Natural killer cell (primary cell): ENCODE measurements around the gene MAGEB6. TPM values are rescaled to one million over a fixed set of nuclear protein-coding genes. Genes with fewer than 3 reads are reported as not detected.

Experiments
- ATAC-seq, 3 donors: fragments of 150-1000 bp in 2 of 3; fragments of 200-7000 bp in 1 of 3; cut with Tn5 transposase; 1 replicate in 1 of 3; 2 replicates in 2 of 3; pipeline ENCODE4 v1.10.0; 2021; ENCODE audit warnings: mild to moderate bottlenecking in 2 of 3, moderate library complexity in 2 of 3
- DNase-seq, 2 donors: peaks; one replicate each; pipeline versions ENCODE4 v3.0.0 to v3.0.0-alpha.2; 2013 to 2021; ENCODE audit warnings: mixed read lengths in 1 of 2
- H3K27ac ChIP-seq: one replicate; pipeline ENCODE4 v1.5.1; 2013; ENCODE audit warnings: mild to moderate bottlenecking, low read length
- H3K27me3 ChIP-seq: one replicate; pipeline ENCODE4 v1.6.1; 2013; ENCODE audit warnings: low read length; ENCODE audit not compliant: control insufficient read depth, insufficient read depth
- H3K36me3 ChIP-seq: one replicate; pipeline ENCODE4 v1.6.1; 2013; ENCODE audit warnings: low read length; ENCODE audit not compliant: control insufficient read depth, insufficient read depth
- H3K4me1 ChIP-seq: one replicate; pipeline ENCODE4 v1.6.1; 2013; ENCODE audit warnings: low read length; ENCODE audit not compliant: control insufficient read depth, insufficient read depth
- H3K4me3 ChIP-seq: one replicate; pipeline ENCODE4 v1.5.1; 2013; ENCODE audit warnings: low read length
- H3K9me3 ChIP-seq: one replicate; pipeline ENCODE4 v1.6.1; 2013; ENCODE audit warnings: low read length; ENCODE audit not compliant: control insufficient read depth, insufficient read depth
- H3K27ac Mint-ChIP-seq, 2 donors: one replicate each; pipeline ENCODE4 v1.8.0; 2022; ENCODE audit warnings: mild to moderate bottlenecking in 2 of 2, mixed read lengths in 2 of 2, moderate library complexity in 1 of 2
- H3K27me3 Mint-ChIP-seq, 2 donors: one replicate each; pipeline ENCODE4 v1.8.0; 2022; ENCODE audit warnings: low read depth in 2 of 2, mixed read lengths in 2 of 2
- H3K36me3 Mint-ChIP-seq: one replicate; pipeline ENCODE4 v1.8.0; 2022; ENCODE audit warnings: mixed read lengths
- H3K4me1 Mint-ChIP-seq, 2 donors: one replicate each; pipeline ENCODE4 v1.8.0; 2022; ENCODE audit warnings: mixed read lengths in 2 of 2
- H3K4me3 Mint-ChIP-seq: one replicate; pipeline ENCODE4 v1.8.0; 2022; ENCODE audit warnings: mild to moderate bottlenecking, moderate library complexity, mixed read lengths
- H3K9me3 Mint-ChIP-seq, 2 donors: one replicate each; pipeline ENCODE4 v1.8.0; 2022; ENCODE audit warnings: mixed read lengths in 2 of 2
- WGBS: methylation state at CpG from one replicate; pipeline ENCODE4 v1.1.7; 2013; ENCODE audit warnings: missing lambda C conversion rate; ENCODE audit not compliant: insufficient coverage; 5-methylcytosine and 5-hydroxymethylcytosine counted together
- intact Hi-C: fragments of 100-400 bp; cut with micrococcal nuclease; formaldehyde crosslinking; loops from one replicate; pipeline ENCODE4 v1.14.2; 2022
- total RNA-seq, 4 donors: library from RNA; stranded (reverse); fragments of 120-200 nt in 1 of 4; gene quantifications; one replicate each; pipeline versions ENCODE4 v1.2.3 to v1.2.4, GENCODE V29; 2013 to 2022
- TF ChIP-seq, protein P1 (sequence below): fragments of 200-600 bp; IDR thresholded peaks from one replicate; pipeline ENCODE4 v1.8.0; 2022; ENCODE audit warnings: antibody characterized with exemption

MAGEB6 gene
- total RNA-seq, 3 donors from 2014 or later (not counting 1 experiment from before 2014, with no cell fraction given), result not detected

- Histone ChIP-seq H3K27me3 (no peaks in the 10 kb centered on the region), H3K4me1 (no peaks in the 10 kb centered on the region), H3K27ac (no peak overlapping the region), H3K4me3 (no peak overlapping the region), H3K36me3 (no peaks in the 10 kb centered on the region), H3K9me3 (no peaks in the 10 kb centered on the region)
- intact Hi-C loops, result no loop called here
- Mint-ChIP-seq H3K9me3 (peaks cover 0 to 4% of the 10 kb centered on the region in 2 donors), H3K27ac (no peak overlapping the region), H3K36me3 (no peaks in the 10 kb centered on the region), H3K27me3 (no peaks in the 10 kb centered on the region), H3K4me3 (no peak overlapping the region), H3K4me1 (no peaks in the 10 kb centered on the region)
- TF ChIP-seq, protein P1, sequence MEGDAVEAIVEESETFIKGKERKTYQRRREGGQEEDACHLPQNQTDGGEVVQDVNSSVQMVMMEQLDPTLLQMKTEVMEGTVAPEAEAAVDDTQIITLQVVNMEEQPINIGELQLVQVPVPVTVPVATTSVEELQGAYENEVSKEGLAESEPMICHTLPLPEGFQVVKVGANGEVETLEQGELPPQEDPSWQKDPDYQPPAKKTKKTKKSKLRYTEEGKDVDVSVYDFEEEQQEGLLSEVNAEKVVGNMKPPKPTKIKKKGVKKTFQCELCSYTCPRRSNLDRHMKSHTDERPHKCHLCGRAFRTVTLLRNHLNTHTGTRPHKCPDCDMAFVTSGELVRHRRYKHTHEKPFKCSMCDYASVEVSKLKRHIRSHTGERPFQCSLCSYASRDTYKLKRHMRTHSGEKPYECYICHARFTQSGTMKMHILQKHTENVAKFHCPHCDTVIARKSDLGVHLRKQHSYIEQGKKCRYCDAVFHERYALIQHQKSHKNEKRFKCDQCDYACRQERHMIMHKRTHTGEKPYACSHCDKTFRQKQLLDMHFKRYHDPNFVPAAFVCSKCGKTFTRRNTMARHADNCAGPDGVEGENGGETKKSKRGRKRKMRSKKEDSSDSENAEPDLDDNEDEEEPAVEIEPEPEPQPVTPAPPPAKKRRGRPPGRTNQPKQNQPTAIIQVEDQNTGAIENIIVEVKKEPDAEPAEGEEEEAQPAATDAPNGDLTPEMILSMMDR, result no peak
- 90% methylated on average over 7 of the region's 7 CpGs for WGBS
- ATAC-seq (no peak), DNase-seq (no peak)
Observed at GRCh38 chrX:26219351-26219750, 27.1 kb downstream of the MAGEB6 start.

GRCh38 chrX:26234177-26234576, 41.9 kb downstream of the MAGEB6 start:
- no peaks in the 10 kb centered on the region for H3K4me1 Mint-ChIP-seq
- TF ChIP-seq, protein P1, result no peak
- H3K27ac ChIP-seq, result no peak overlapping the region
- H3K36me3 Mint-ChIP-seq, result no peaks in the 10 kb centered on the region
- no peaks in the 10 kb centered on the region for H3K36me3 ChIP-seq
- H3K27me3 ChIP-seq, result no peaks in the 10 kb centered on the region
- ATAC-seq (no peak), DNase-seq (no peak)
- H3K9me3 Mint-ChIP-seq, result peaks cover 5 to 7% of the 10 kb centered on the region in 2 donors
- no peak overlapping the region for H3K27ac Mint-ChIP-seq
- intact Hi-C loops, result no loop called here
- no peaks in the 10 kb centered on the region for H3K4me1 ChIP-seq
- no peak overlapping the region for H3K4me3 Mint-ChIP-seq
- no peaks in the 10 kb centered on the region for H3K9me3 ChIP-seq
- WGBS, result no CpG with 5 or more reads among the region's 1 CpG
- no peak overlapping the region for H3K4me3 ChIP-seq
- no peaks in the 10 kb centered on the region for H3K27me3 Mint-ChIP-seq

Other genes with a start within 250 kb of the MAGEB6 start
- gene MAGEB18, start 54.1 kb upstream of the MAGEB6 start, total RNA-seq, result not detected
- not detected for gene MAGEB6B, start 31.8 kb upstream of the MAGEB6 start, total RNA-seq
- not detected for gene MAGEB5, start 23.7 kb downstream of the MAGEB6 start, total RNA-seq